Natural killer cell (primary cell): ENCODE measurements around the gene NCOA1. TPM values are rescaled to one million over a fixed set of nuclear protein-coding genes. Genes with fewer than 3 reads are reported as not detected.

Source experiments
- ATAC-seq, 3 donors: fragments of 150-1000 bp in 2 of 3; fragments of 200-7000 bp in 1 of 3; cut with Tn5 transposase; 1 replicate in 1 of 3; 2 replicates in 2 of 3; pipeline ENCODE4 v1.10.0; 2021; ENCODE audit warnings: mild to moderate bottlenecking in 2 of 3, moderate library complexity in 2 of 3
- DNase-seq, 2 donors: peaks; one replicate each; pipeline versions ENCODE4 v3.0.0 to v3.0.0-alpha.2; 2013 to 2021; ENCODE audit warnings: mixed read lengths in 1 of 2
- H3K27ac ChIP-seq: one replicate; pipeline ENCODE4 v1.5.1; 2013; ENCODE audit warnings: mild to moderate bottlenecking, low read length
- H3K27me3 ChIP-seq: one replicate; pipeline ENCODE4 v1.6.1; 2013; ENCODE audit warnings: low read length; ENCODE audit not compliant: control insufficient read depth, insufficient read depth
- H3K36me3 ChIP-seq: one replicate; pipeline ENCODE4 v1.6.1; 2013; ENCODE audit warnings: low read length; ENCODE audit not compliant: control insufficient read depth, insufficient read depth
- H3K4me1 ChIP-seq: one replicate; pipeline ENCODE4 v1.6.1; 2013; ENCODE audit warnings: low read length; ENCODE audit not compliant: control insufficient read depth, insufficient read depth
- H3K4me3 ChIP-seq: one replicate; pipeline ENCODE4 v1.5.1; 2013; ENCODE audit warnings: low read length
- H3K9me3 ChIP-seq: one replicate; pipeline ENCODE4 v1.6.1; 2013; ENCODE audit warnings: low read length; ENCODE audit not compliant: control insufficient read depth, insufficient read depth
- H3K27ac Mint-ChIP-seq, 2 donors: one replicate each; pipeline ENCODE4 v1.8.0; 2022; ENCODE audit warnings: mild to moderate bottlenecking in 2 of 2, mixed read lengths in 2 of 2, moderate library complexity in 1 of 2
- H3K27me3 Mint-ChIP-seq, 2 donors: one replicate each; pipeline ENCODE4 v1.8.0; 2022; ENCODE audit warnings: low read depth in 2 of 2, mixed read lengths in 2 of 2
- H3K36me3 Mint-ChIP-seq: one replicate; pipeline ENCODE4 v1.8.0; 2022; ENCODE audit warnings: mixed read lengths
- H3K4me1 Mint-ChIP-seq, 2 donors: one replicate each; pipeline ENCODE4 v1.8.0; 2022; ENCODE audit warnings: mixed read lengths in 2 of 2
- H3K4me3 Mint-ChIP-seq: one replicate; pipeline ENCODE4 v1.8.0; 2022; ENCODE audit warnings: mild to moderate bottlenecking, moderate library complexity, mixed read lengths
- H3K9me3 Mint-ChIP-seq, 2 donors: one replicate each; pipeline ENCODE4 v1.8.0; 2022; ENCODE audit warnings: mixed read lengths in 2 of 2
- CTCF ChIP-seq: fragments of 200-600 bp; IDR thresholded peaks from one replicate; pipeline ENCODE4 v1.8.0; 2022; ENCODE audit warnings: antibody characterized with exemption
- WGBS: methylation state at CpG from one replicate; pipeline ENCODE4 v1.1.7; 2013; ENCODE audit warnings: missing lambda C conversion rate; ENCODE audit not compliant: insufficient coverage; 5-methylcytosine and 5-hydroxymethylcytosine counted together
- intact Hi-C: fragments of 100-400 bp; cut with micrococcal nuclease; formaldehyde crosslinking; loops from one replicate; pipeline ENCODE4 v1.14.2; 2022
- total RNA-seq, 4 donors: library from RNA; stranded (reverse); fragments of 120-200 nt in 1 of 4; gene quantifications; one replicate each; pipeline versions ENCODE4 v1.2.3 to v1.2.4, GENCODE V29; 2013 to 2022

The NCOA1 gene
- total RNA-seq, 3 donors from 2014 or later (not counting 1 experiment from before 2014, with no cell fraction given): 122 to 149 (median 124) TPM

- Histone ChIP-seq H3K4me1 (no peaks in the 10 kb centered on the region), H3K9me3 (no peaks in the 10 kb centered on the region), H3K36me3 (peaks cover 37% of the 10 kb centered on the region), H3K27me3 (no peaks in the 10 kb centered on the region), H3K4me3 (no peak overlapping the region), H3K27ac (no peak overlapping the region)
- Mint-ChIP-seq H3K9me3 (no peaks in the 10 kb centered on the region), H3K36me3 (peaks cover 7% of the 10 kb centered on the region), H3K4me1 (peaks cover 12 to 13% of the 10 kb centered on the region in 2 donors), H3K4me3 (no peak overlapping the region), H3K27me3 (no peaks in the 10 kb centered on the region), H3K27ac (no peak overlapping the region)
- no peak for DNase-seq
- no peak for TF ChIP-seq CTCF
- 97% methylated on average over 14 of the region's 21 CpGs for WGBS
- no peak for ATAC-seq
- intact Hi-C loops: no loop called here
Observed at GRCh38 chr2:24819442-24820174, 328.6 kb downstream of the NCOA1 start.

GRCh38 chr2:24820175-24820513 is 329.1 kb downstream of the NCOA1 start:
- H3K9me3 Mint-ChIP-seq: no peaks in the 10 kb centered on the region
- TF ChIP-seq CTCF: no peak
- no peak overlapping the region for H3K27ac Mint-ChIP-seq
- H3K4me1 Mint-ChIP-seq: peaks cover 9% of the 10 kb centered on the region in 2 donors
- intact Hi-C loops: no loop called here
- Histone ChIP-seq H3K27ac (no peak overlapping the region), H3K4me1 (no peaks in the 10 kb centered on the region), H3K4me3 (no peak overlapping the region), H3K36me3 (peaks cover 37% of the 10 kb centered on the region), H3K9me3 (no peaks in the 10 kb centered on the region), H3K27me3 (no peaks in the 10 kb centered on the region)
- ATAC-seq (no peak), DNase-seq (no peak)
- H3K4me3 Mint-ChIP-seq: no peak overlapping the region
- no peaks in the 10 kb centered on the region for H3K27me3 Mint-ChIP-seq
- WGBS: 96% methylated on average over 7 of the region's 7 CpGs
- peaks cover 7% of the 10 kb centered on the region for H3K36me3 Mint-ChIP-seq

Other genes starting within 250 kb of the NCOA1 start
- gene ITSN2, start 130.7 kb upstream of the NCOA1 start, total RNA-seq: 100 to 1,000 TPM; 101 to 118 (median 115) TPM